MM.1S (cell line): ENCODE results near the gene SLC25A26.

Experiments used
- DNase-seq: peaks from one replicate; pipeline ENCODE4 v3.0.0-alpha.2; 2015
- H2AFZ ChIP-seq: fragments of 300-600 bp; sonication (generic); 2 replicates; pipeline ENCODE4 v1.6.0; 2016; ENCODE audit warnings: antibody characterized with exemption, low read length
- H3F3A ChIP-seq: fragments of 300-600 bp; sonication (generic); 2 replicates; pipeline ENCODE4 v1.6.1; 2016; ENCODE audit warnings: mild to moderate bottlenecking, antibody characterized with exemption, low read length, moderate library complexity, mixed read lengths; ENCODE audit not compliant: insufficient read depth
- H3K27ac ChIP-seq: fragments of 300-600 bp; sonication (generic); 2 replicates; pipeline ENCODE4 v1.5.1; 2016; ENCODE audit warnings: mild to moderate bottlenecking, low read length
- H3K27me3 ChIP-seq: fragments of 300-600 bp; sonication (generic); replicated peaks from 2 replicates; pipeline ENCODE4 v1.6.0; 2016; ENCODE audit warnings: low read length; ENCODE audit not compliant: insufficient read depth
- H3K36me3 ChIP-seq: fragments of 300-600 bp; sonication (generic); replicated peaks from 2 replicates; pipeline ENCODE4 v1.6.1; 2016; ENCODE audit warnings: mild to moderate bottlenecking, low read length, mixed read lengths; ENCODE audit not compliant: insufficient read depth
- H3K4me1 ChIP-seq: fragments of 300-600 bp; sonication (generic); 2 replicates; pipeline ENCODE4 v1.6.1; 2016; ENCODE audit warnings: low read length, mixed read lengths
- H3K4me2 ChIP-seq: fragments of 300-600 bp; sonication (generic); 2 replicates; pipeline ENCODE4 v1.6.0; 2016; ENCODE audit warnings: low read depth, low read length
- H3K4me3 ChIP-seq: fragments of 300-600 bp; sonication (generic); 2 replicates; pipeline ENCODE4 v1.5.1; 2016; ENCODE audit warnings: low read length, mixed read lengths
- H3K79me2 ChIP-seq: fragments of 300-600 bp; sonication (generic); 2 replicates; pipeline ENCODE4 v1.6.1; 2016; ENCODE audit warnings: mixed run types, low read length, mixed read lengths
- H3K9ac ChIP-seq: fragments of 300-600 bp; sonication (generic); 2 replicates; pipeline ENCODE4 v1.6.1; 2016; ENCODE audit warnings: low read length, mixed read lengths
- H3K9me2 ChIP-seq: fragments of 300-600 bp; sonication (generic); replicated peaks from 2 replicates; pipeline ENCODE4 v1.6.1; 2016; ENCODE audit warnings: mild to moderate bottlenecking, low read length, mixed read lengths; ENCODE audit not compliant: insufficient read depth
- H3K9me3 ChIP-seq: fragments of 300-600 bp; sonication (generic); replicated peaks from 2 replicates; pipeline ENCODE4 v1.6.1; 2016; ENCODE audit warnings: mild to moderate bottlenecking, low read length, mixed read lengths; ENCODE audit not compliant: insufficient read depth
- H4K20me1 ChIP-seq: fragments of 300-600 bp; sonication (generic); 2 replicates; pipeline ENCODE4 v1.6.1; 2016; ENCODE audit warnings: mild to moderate bottlenecking, low read length, moderate library complexity, mixed read lengths; ENCODE audit not compliant: insufficient read depth
- CTCF ChIP-seq: fragments of 300-600 bp; sonication (generic); IDR thresholded peaks from 2 replicates; pipeline ENCODE4 v1.5.1; 2016; ENCODE audit warnings: antibody characterized with exemption, low read length, mixed read lengths
- EZH2 ChIP-seq: fragments of 300-600 bp; sonication (generic); optimal IDR thresholded peaks from 2 replicates; pipeline ENCODE3; 2017; ENCODE audit warnings: low read depth, mild to moderate bottlenecking, antibody characterized with exemption, low read length, mixed read lengths
- EZH2phosphoT487 ChIP-seq: fragments of 300-600 bp; sonication (generic); IDR thresholded peaks from 2 replicates; pipeline ENCODE4 v1.6.1; 2018; ENCODE audit warnings: antibody characterized with exemption, low read length

Gene SLC25A26

GRCh38 chr3:66242788-66243464 is 22.1 kb downstream of the SLC25A26 start:
- Histone ChIP-seq H3F3A (no peaks in the 10 kb centered on the region), H3K27ac (no peak overlapping the region), H3K27me3 (no peaks in the 10 kb centered on the region), H3K9me2 (no peaks in the 10 kb centered on the region), H4K20me1 (no peaks in the 10 kb centered on the region), H3K9me3 (no peaks in the 10 kb centered on the region), H3K4me3 (no peak overlapping the region), H2AFZ (no peak overlapping the region), H3K79me2 (no peaks in the 10 kb centered on the region), H3K4me2 (no peak overlapping the region), H3K9ac (no peak overlapping the region), H3K4me1 (no peaks in the 10 kb centered on the region), H3K36me3 (no peaks in the 10 kb centered on the region)
- peak; percentile 2 for DNase-seq
- TF ChIP-seq CTCF (no peak), EZH2phosphoT487 (no peak), EZH2 (no peak)

- Histone ChIP-seq H3K4me2 (no peak overlapping the region), H3K79me2 (no peaks in the 10 kb centered on the region), H3K9me3 (no peaks in the 10 kb centered on the region), H4K20me1 (no peaks in the 10 kb centered on the region), H3K4me3 (no peak overlapping the region), H2AFZ (no peak overlapping the region), H3K36me3 (no peaks in the 10 kb centered on the region), H3K4me1 (no peaks in the 10 kb centered on the region), H3K9me2 (no peaks in the 10 kb centered on the region), H3K9ac (no peak overlapping the region), H3K27ac (no peak overlapping the region), H3F3A (no peaks in the 10 kb centered on the region), H3K27me3 (no peaks in the 10 kb centered on the region)
- TF ChIP-seq EZH2phosphoT487: no peak
- DNase-seq: no peak
Observed at GRCh38 chr3:66248641-66249040, 27.8 kb downstream of the SLC25A26 start.

- DNase-seq: peak; percentile 46
Observed at GRCh38 chr3:66253790-66254620, 33.2 kb downstream of the SLC25A26 start.

More at GRCh38 chr3:66253790-66254620, 33.2 kb downstream of the SLC25A26 start:
- Histone ChIP-seq H3K4me1 (no peaks in the 10 kb centered on the region), H3K79me2 (no peaks in the 10 kb centered on the region), H3K4me3 (no peak overlapping the region), H3K9me3 (no peaks in the 10 kb centered on the region), H4K20me1 (no peaks in the 10 kb centered on the region), H3K27me3 (no peaks in the 10 kb centered on the region), H2AFZ (no peak overlapping the region), H3K4me2 (no peak overlapping the region), H3K36me3 (no peaks in the 10 kb centered on the region), H3F3A (no peaks in the 10 kb centered on the region), H3K9me2 (no peaks in the 10 kb centered on the region), H3K9ac (no peak overlapping the region), H3K27ac (no peak overlapping the region)
- no peak for TF ChIP-seq EZH2phosphoT487
- TF ChIP-seq EZH2: no peak
- peak; percentile 71 for TF ChIP-seq CTCF
